PFSK-1 (cell line): ENCODE results near the gene SLC4A8.

ENCODE experiments used
- FOXP2 ChIP-seq: optimal IDR thresholded peaks from 2 replicates; pipeline ENCODE3; 2011; ENCODE audit warnings: borderline replicate concordance, control low read depth, inconsistent platforms; ENCODE audit not compliant: insufficient read depth; ENCODE audit errors: extremely low read length, extremely low read depth
- POLR2AphosphoS5 ChIP-seq: IDR thresholded peaks from 2 replicates; pipeline ENCODE4 v1.6.1; 2012; ENCODE audit warnings: low read depth, mild to moderate bottlenecking, control low read depth, low read length, moderate library complexity
- REST ChIP-seq, 2 experiments: IDR thresholded peaks; 2 replicates each; pipeline versions ENCODE4 v1.6.1 to v1.8.0; 2011 to 2012; ENCODE audit warnings: low read depth in 2 of 2, low read length in 2 of 2, control low read depth in 1 of 2, inconsistent platforms in 1 of 2, mild to moderate bottlenecking in 1 of 2, moderate library complexity in 1 of 2; ENCODE audit not compliant: insufficient read depth in 1 of 2
- TAF1 ChIP-seq: IDR thresholded peaks from 2 replicates; pipeline ENCODE4 v1.6.1; 2012; ENCODE audit warnings: low read length, control low read depth, borderline replicate concordance; ENCODE audit not compliant: insufficient read depth

- TF ChIP-seq POLR2AphosphoS5 = no peak
- no peak for TF ChIP-seq TAF1
- TF ChIP-seq REST (IDR thresholded peaks at IDR 0.05; ENCODE audit: insufficient read depth in 1 of 2, low read depth in 2 of 2, low read length in 2 of 2) = no peak
- TF ChIP-seq FOXP2 = no peak
These were observed 59.5 kb downstream of the SLC4A8 start for GRCh38 chr12:51484119-51484518.
